H9 (cell line): ENCODE data around the gene BRD8. TPM values are rescaled to one million over a fixed set of nuclear protein-coding genes. Genes with fewer than 3 reads are reported as not detected.
"Not testable (repeated sequence)": the region's sequence is repeated elsewhere in the genome, so short reads cannot be mapped to it uniquely, and the experiment has no call there.

ENCODE experiments used
- DNase-seq: peaks from one replicate; pipeline ENCODE4 v3.0.0-alpha.2; 2017
- H2AFZ ChIP-seq: one replicate; pipeline ENCODE4 v1.6.1; 2013; ENCODE audit warnings: mild to moderate bottlenecking, low read length, control low read depth, moderate library complexity
- H2AK5ac ChIP-seq: 2 replicates; pipeline ENCODE4 v1.6.1; 2013; ENCODE audit warnings: low read length, control low read depth, mixed read lengths; ENCODE audit not compliant: insufficient read length
- H2BK120ac ChIP-seq: one replicate; pipeline ENCODE4 v1.6.1; 2013; ENCODE audit warnings: low read depth, mild to moderate bottlenecking, low read length, control low read depth, inconsistent platforms; ENCODE audit not compliant: poor library complexity, severe bottlenecking
- H2BK12ac ChIP-seq: 2 replicates; pipeline ENCODE4 v1.6.1; 2013; ENCODE audit warnings: low read length, control low read depth, mixed read lengths, low read depth; ENCODE audit not compliant: insufficient read length
- H2BK15ac ChIP-seq: 2 replicates; pipeline ENCODE4 v1.6.1; 2013; ENCODE audit warnings: low read depth, low read length, control low read depth
- H2BK20ac ChIP-seq: one replicate; pipeline ENCODE4 v1.6.1; 2013; ENCODE audit warnings: low read depth, mild to moderate bottlenecking, low read length, control low read depth, inconsistent platforms; ENCODE audit not compliant: poor library complexity, severe bottlenecking
- H2BK5ac ChIP-seq: 2 replicates; pipeline ENCODE4 v1.6.1; 2013; ENCODE audit warnings: low read length, control low read depth, mixed read lengths; ENCODE audit not compliant: insufficient read length
- H3K14ac ChIP-seq: 2 replicates; pipeline ENCODE4 v1.6.1; 2013; ENCODE audit warnings: low read length, control low read depth; ENCODE audit not compliant: insufficient read depth
- H3K18ac ChIP-seq: 2 replicates; pipeline ENCODE4 v1.6.1; 2013; ENCODE audit warnings: low read depth, mild to moderate bottlenecking, mixed read lengths, low read length, control low read depth; ENCODE audit not compliant: insufficient read length
- H3K23ac ChIP-seq: 2 replicates; pipeline ENCODE4 v1.6.1; 2013; ENCODE audit warnings: low read length, control low read depth, mixed read lengths, low read depth; ENCODE audit not compliant: insufficient read length
- H3K23me2 ChIP-seq: 2 replicates; pipeline ENCODE4 v1.6.1; 2013; ENCODE audit warnings: low read depth, mild to moderate bottlenecking, mixed read lengths, low read length, control low read depth; ENCODE audit not compliant: insufficient read length, poor library complexity, severe bottlenecking
- H3K27ac ChIP-seq: 2 replicates; pipeline ENCODE4 v1.5.1; 2013; ENCODE audit warnings: low read length, control low read depth, mixed read lengths, low read depth; ENCODE audit not compliant: insufficient read length
- H3K27me3 ChIP-seq: 2 replicates; pipeline ENCODE4 v1.6.1; 2013; ENCODE audit warnings: low read length, control low read depth, inconsistent platforms; ENCODE audit not compliant: insufficient read depth
- H3K4ac ChIP-seq: 2 replicates; pipeline ENCODE4 v1.6.1; 2013; ENCODE audit warnings: low read depth, mild to moderate bottlenecking, control low read depth, inconsistent platforms, low read length, moderate library complexity
- H3K4me1 ChIP-seq: 2 replicates; pipeline ENCODE4 v1.6.1; 2013; ENCODE audit warnings: low read length, control low read depth, inconsistent platforms; ENCODE audit not compliant: insufficient read depth
- H3K4me2 ChIP-seq: 2 replicates; pipeline ENCODE4 v1.6.1; 2013; ENCODE audit warnings: low read length, control low read depth, mixed read lengths; ENCODE audit not compliant: insufficient read length, insufficient read depth
- H3K56ac ChIP-seq: 2 replicates; pipeline ENCODE4 v1.6.1; 2013; ENCODE audit warnings: low read depth, mild to moderate bottlenecking, mixed read lengths, low read length, control low read depth; ENCODE audit not compliant: insufficient read length
- H3K79me1 ChIP-seq: 2 replicates; pipeline ENCODE4 v1.6.1; 2013; ENCODE audit warnings: low read depth, mild to moderate bottlenecking, moderate library complexity, low read length, control low read depth, inconsistent platforms; ENCODE audit not compliant: insufficient read depth, poor library complexity, severe bottlenecking
- H3K79me2 ChIP-seq: 2 replicates; pipeline ENCODE4 v1.6.1; 2013; ENCODE audit warnings: low read length, control low read depth, inconsistent platforms; ENCODE audit not compliant: insufficient read depth
- H3K9ac ChIP-seq: 2 replicates; pipeline ENCODE4 v1.6.1; 2013; ENCODE audit warnings: low read length, control low read depth, mixed read lengths; ENCODE audit not compliant: insufficient read length; ENCODE audit errors: extremely low read depth
- H3K9me3 ChIP-seq: one replicate; pipeline ENCODE4 v1.6.1; 2013; ENCODE audit warnings: low read depth, low read length, inconsistent platforms; ENCODE audit not compliant: control insufficient read depth
- H3T11ph ChIP-seq: one replicate; pipeline ENCODE4 v1.6.1; 2013; ENCODE audit warnings: mild to moderate bottlenecking, low read length, control low read depth, inconsistent platforms
- H4K20me1 ChIP-seq: one replicate; pipeline ENCODE4 v1.6.1; 2013; ENCODE audit not compliant: control insufficient read depth, insufficient read length, insufficient read depth
- H4K5ac ChIP-seq: 2 replicates; pipeline ENCODE4 v1.6.1; 2013; ENCODE audit warnings: low read depth, mild to moderate bottlenecking, mixed read lengths, low read length, control low read depth; ENCODE audit not compliant: insufficient read length
- H4K8ac ChIP-seq: replicated peaks from 2 replicates; pipeline ENCODE4 v1.6.1; 2013; ENCODE audit warnings: low read length, control low read depth, mixed read lengths, low read depth; ENCODE audit not compliant: insufficient read length
- H4K91ac ChIP-seq: 2 replicates; pipeline ENCODE4 v1.6.1; 2013; ENCODE audit warnings: low read depth, mild to moderate bottlenecking, moderate library complexity, mixed read lengths, low read length, control low read depth; ENCODE audit not compliant: insufficient read length
- H3K27ac Mint-ChIP-seq, 3 experiments: 2 replicates in 2 of 3; 3 replicates in 1 of 3; pipeline ENCODE4 v1.8.0; 2020 to 2021; ENCODE audit warnings: mixed read lengths in 3 of 3, mild to moderate bottlenecking in 1 of 3, moderate library complexity in 1 of 3
- H3K27me3 Mint-ChIP-seq: 2 replicates; pipeline ENCODE4 v1.8.0; 2021; ENCODE audit warnings: low read depth, mild to moderate bottlenecking, moderate library complexity, mixed read lengths
- H3K36me3 Mint-ChIP-seq, 3 experiments: 2 replicates in 2 of 3; 3 replicates in 1 of 3; pipeline ENCODE4 v1.8.0; 2020 to 2021; ENCODE audit warnings: low read depth in 3 of 3, mixed read lengths in 3 of 3; ENCODE audit not compliant: insufficient read depth in 1 of 3
- H3K4me1 Mint-ChIP-seq, 2 experiments: 2 replicates each; pipeline ENCODE4 v1.8.0; 2020; ENCODE audit warnings: mixed read lengths in 2 of 2
- H3K4me3 Mint-ChIP-seq, 2 experiments: 2 replicates in 1 of 2; 3 replicates in 1 of 2; pipeline ENCODE4 v1.8.0; 2020 to 2021; ENCODE audit warnings: mild to moderate bottlenecking in 2 of 2, mixed read lengths in 2 of 2, moderate library complexity in 1 of 2
- H3K9me3 Mint-ChIP-seq, 2 experiments: 2 replicates in 1 of 2; 3 replicates in 1 of 2; pipeline ENCODE4 v1.8.0; 2020; ENCODE audit warnings: mild to moderate bottlenecking in 2 of 2, mixed read lengths in 2 of 2, moderate library complexity in 1 of 2
- WGBS: extraction: QIAGEN DNeasy Blood & Tissue Kit; methylation state at CpG from one replicate; pipeline ENCODE4 v1.1.7; 2013; ENCODE audit warnings: missing lambda C conversion rate, low lambda C conversion rate, mixed read lengths; ENCODE audit not compliant: insufficient read length; ENCODE audit errors: extremely low coverage; 5-methylcytosine and 5-hydroxymethylcytosine counted together
- total RNA-seq: library from RNA; stranded (reverse); gene quantifications from 2 replicates; pipeline ENCODE4 v1.2.1, GENCODE V29; 2021
- TF ChIP-seq, protein P1 (sequence below): fragments of 200-600 bp; sonication (generic); conservative IDR thresholded peaks from 3 replicates; pipeline ENCODE4 v1.8.0; 2021; ENCODE audit warnings: antibody characterized with exemption, mild to moderate bottlenecking

Gene BRD8
- total RNA-seq, 1 experiment from 2014 or later, result 67.9 TPM

DNA sequence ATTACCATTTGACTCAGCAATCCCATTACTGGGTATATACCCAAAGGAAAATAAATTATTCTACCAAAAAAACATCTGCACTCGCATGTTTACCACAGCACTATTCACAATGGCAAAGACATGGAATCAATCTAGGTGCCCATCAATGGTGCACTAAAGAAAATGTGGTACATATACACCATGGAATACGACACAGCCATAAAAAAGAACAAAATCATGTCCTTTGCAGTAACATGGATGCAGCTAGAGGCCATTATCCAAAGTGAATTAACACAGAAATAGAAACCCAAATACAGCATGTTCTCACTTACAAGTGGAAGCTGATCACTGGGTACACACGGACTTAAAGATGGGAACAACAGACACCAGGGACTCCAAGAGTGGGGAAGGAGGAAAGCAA lies 32.6 kb upstream of the BRD8 start:
- Histone ChIP-seq H2AFZ (no peak overlapping the region), H2AK5ac (no peak overlapping the region), H3K18ac (no peak overlapping the region), H2BK20ac (no peak overlapping the region), H3K27me3 (no peaks in the 10 kb centered on the region), H3K27ac (no peak overlapping the region), H3K79me2 (peaks cover 8% of the 10 kb centered on the region), H3K4me2 (no peak overlapping the region), H4K8ac (no peak overlapping the region), H3K79me1 (no peaks in the 10 kb centered on the region), H2BK15ac (no peak overlapping the region), H2BK120ac (no peak overlapping the region), H4K20me1 (no peaks in the 10 kb centered on the region), H3K4me1 (no peaks in the 10 kb centered on the region), H2BK12ac (no peak overlapping the region), H3K23ac (no peak overlapping the region), H3K4ac (no peak overlapping the region), H3K56ac (no peak overlapping the region), H3K9me3 (no peaks in the 10 kb centered on the region), H4K91ac (no peak overlapping the region), H2BK5ac (no peak overlapping the region), H3K23me2 (peaks cover 3% of the 10 kb centered on the region), H3T11ph (no peak overlapping the region), H3K14ac (no peak overlapping the region), H3K9ac (no peak overlapping the region), H4K5ac (no peak overlapping the region)
- no peak for DNase-seq
- Mint-ChIP-seq H3K4me1 (peaks cover 4 to 15% of the 10 kb centered on the region in 2 experiments; a peak in 2 of 4 replicates), H3K9me3 (peaks cover 0 to 6% of the 10 kb centered on the region in 2 experiments; a peak in 1 of 5 replicates), H3K27ac (no peak overlapping the region), H3K36me3 (peaks cover 2 to 21% (median 15%) of the 10 kb centered on the region in 3 experiments; a peak in 5 of 7 replicates), H3K27me3 (peaks cover 2% of the 10 kb centered on the region; the same call in 1 of the 2 replicates), H3K4me3 (peak overlapping the region in 1 of 2 experiments; percentile 66; a peak in 2 of 5 replicates)
- TF ChIP-seq, protein P1, sequence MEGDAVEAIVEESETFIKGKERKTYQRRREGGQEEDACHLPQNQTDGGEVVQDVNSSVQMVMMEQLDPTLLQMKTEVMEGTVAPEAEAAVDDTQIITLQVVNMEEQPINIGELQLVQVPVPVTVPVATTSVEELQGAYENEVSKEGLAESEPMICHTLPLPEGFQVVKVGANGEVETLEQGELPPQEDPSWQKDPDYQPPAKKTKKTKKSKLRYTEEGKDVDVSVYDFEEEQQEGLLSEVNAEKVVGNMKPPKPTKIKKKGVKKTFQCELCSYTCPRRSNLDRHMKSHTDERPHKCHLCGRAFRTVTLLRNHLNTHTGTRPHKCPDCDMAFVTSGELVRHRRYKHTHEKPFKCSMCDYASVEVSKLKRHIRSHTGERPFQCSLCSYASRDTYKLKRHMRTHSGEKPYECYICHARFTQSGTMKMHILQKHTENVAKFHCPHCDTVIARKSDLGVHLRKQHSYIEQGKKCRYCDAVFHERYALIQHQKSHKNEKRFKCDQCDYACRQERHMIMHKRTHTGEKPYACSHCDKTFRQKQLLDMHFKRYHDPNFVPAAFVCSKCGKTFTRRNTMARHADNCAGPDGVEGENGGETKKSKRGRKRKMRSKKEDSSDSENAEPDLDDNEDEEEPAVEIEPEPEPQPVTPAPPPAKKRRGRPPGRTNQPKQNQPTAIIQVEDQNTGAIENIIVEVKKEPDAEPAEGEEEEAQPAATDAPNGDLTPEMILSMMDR, result no peak
- WGBS, result no CpG with 5 or more reads among the region's 3 CpGs

DNA sequence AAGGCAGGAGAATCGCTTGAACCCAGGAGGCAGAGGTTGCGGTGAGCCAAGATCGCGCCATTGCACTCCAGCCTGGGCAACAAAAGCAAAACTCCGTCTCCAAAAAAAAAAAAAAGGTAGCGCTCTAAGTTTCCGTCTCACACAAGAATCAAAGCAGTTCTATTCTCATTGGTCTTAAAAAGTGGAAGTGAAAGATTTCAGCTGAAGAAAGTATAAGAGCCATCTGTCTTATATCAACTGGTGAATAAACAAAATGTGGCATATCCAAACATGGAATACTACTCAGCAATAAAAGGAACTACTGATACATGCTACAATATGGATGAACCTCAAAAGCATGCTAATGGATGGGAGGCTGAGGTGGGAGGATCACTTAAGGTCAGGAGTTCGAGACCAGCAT lies 15.4 kb upstream of the BRD8 start:
- not testable (repeated sequence) for H3K4me1 Mint-ChIP-seq, H3K9me3 Mint-ChIP-seq, H3K27ac Mint-ChIP-seq, H3K27ac ChIP-seq, H2BK15ac ChIP-seq, H4K91ac ChIP-seq, H3K14ac ChIP-seq, H3T11ph ChIP-seq, H3K9me3 ChIP-seq, H3K18ac ChIP-seq, H3K27me3 Mint-ChIP-seq, H2BK20ac ChIP-seq, H2BK120ac ChIP-seq, H3K27me3 ChIP-seq, H3K9ac ChIP-seq, H3K56ac ChIP-seq, H3K4me1 ChIP-seq, H4K5ac ChIP-seq, H3K23me2 ChIP-seq, H2AK5ac ChIP-seq, H3K4ac ChIP-seq, H3K23ac ChIP-seq, H3K4me3 Mint-ChIP-seq, H2BK5ac ChIP-seq, DNase-seq, H2AFZ ChIP-seq, H4K8ac ChIP-seq, H3K79me1 ChIP-seq, H3K79me2 ChIP-seq, H2BK12ac ChIP-seq, H3K4me2 ChIP-seq, H4K20me1 ChIP-seq
- WGBS, result no CpG with 5 or more reads among the region's 8 CpGs
- H3K36me3 Mint-ChIP-seq, result peaks cover 24 to 68% (median 63%) of the 10 kb centered on the region in 3 experiments
